Nephron (organoid): ENCODE data around the gene AGRP.

Experiments
- H3K27ac Mint-ChIP-seq, 3 experiments: 2 replicates each; pipeline ENCODE4 v1.8.0; 2020; ENCODE audit warnings: mixed read lengths in 3 of 3, mild to moderate bottlenecking in 2 of 3, moderate library complexity in 1 of 3
- H3K27me3 Mint-ChIP-seq: 2 replicates; pipeline ENCODE4 v1.8.0; 2021; ENCODE audit warnings: low read depth, mild to moderate bottlenecking, moderate library complexity, mixed read lengths
- H3K36me3 Mint-ChIP-seq: 2 replicates; pipeline ENCODE4 v1.8.0; 2020; ENCODE audit warnings: low read depth, mixed read lengths
- H3K4me1 Mint-ChIP-seq: 2 replicates; pipeline ENCODE4 v1.8.0; 2020; ENCODE audit warnings: mixed read lengths
- H3K4me3 Mint-ChIP-seq, 3 experiments: 2 replicates each; pipeline ENCODE4 v1.8.0; 2020; ENCODE audit warnings: mild to moderate bottlenecking in 3 of 3, mixed read lengths in 3 of 3, moderate library complexity in 2 of 3
- H3K9me3 Mint-ChIP-seq: 2 replicates; pipeline ENCODE4 v1.8.0; 2020; ENCODE audit warnings: mixed read lengths
- TF ChIP-seq, protein P1 (sequence below), 3 experiments: fragments of 200-600 bp; sonication (generic); IDR thresholded peaks; one replicate each; pipeline ENCODE4 v1.5.0; 2021; ENCODE audit warnings: antibody characterized with exemption in 3 of 3; ENCODE audit not compliant: unreplicated experiment in 3 of 3

The AGRP gene

DNA sequence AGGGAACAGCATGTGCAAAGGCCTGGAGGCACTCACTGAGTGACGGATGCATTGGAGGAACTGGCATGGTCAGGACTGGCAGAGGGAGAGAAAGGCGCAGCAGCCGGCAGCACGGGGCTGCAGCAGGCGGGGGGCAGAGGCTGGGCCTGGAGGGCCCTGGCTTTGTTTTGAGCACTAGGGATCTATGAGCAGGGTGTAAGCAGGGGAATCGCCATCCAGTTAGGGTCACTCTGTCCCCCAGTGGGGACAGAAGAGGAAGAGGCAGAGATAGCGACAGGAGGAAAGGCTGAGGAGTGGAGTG lies 38.3 kb downstream of the AGRP start:
- Mint-ChIP-seq H3K27ac (peak overlapping the region; percentile 95 to 99 (median 98)), H3K27me3 (no peaks in the 10 kb centered on the region), H3K4me3 (no peak overlapping the region), H3K4me1 (peaks cover 72% of the 10 kb centered on the region), H3K9me3 (no peaks in the 10 kb centered on the region), H3K36me3 (peaks cover 21% of the 10 kb centered on the region)
- TF ChIP-seq, protein P1, sequence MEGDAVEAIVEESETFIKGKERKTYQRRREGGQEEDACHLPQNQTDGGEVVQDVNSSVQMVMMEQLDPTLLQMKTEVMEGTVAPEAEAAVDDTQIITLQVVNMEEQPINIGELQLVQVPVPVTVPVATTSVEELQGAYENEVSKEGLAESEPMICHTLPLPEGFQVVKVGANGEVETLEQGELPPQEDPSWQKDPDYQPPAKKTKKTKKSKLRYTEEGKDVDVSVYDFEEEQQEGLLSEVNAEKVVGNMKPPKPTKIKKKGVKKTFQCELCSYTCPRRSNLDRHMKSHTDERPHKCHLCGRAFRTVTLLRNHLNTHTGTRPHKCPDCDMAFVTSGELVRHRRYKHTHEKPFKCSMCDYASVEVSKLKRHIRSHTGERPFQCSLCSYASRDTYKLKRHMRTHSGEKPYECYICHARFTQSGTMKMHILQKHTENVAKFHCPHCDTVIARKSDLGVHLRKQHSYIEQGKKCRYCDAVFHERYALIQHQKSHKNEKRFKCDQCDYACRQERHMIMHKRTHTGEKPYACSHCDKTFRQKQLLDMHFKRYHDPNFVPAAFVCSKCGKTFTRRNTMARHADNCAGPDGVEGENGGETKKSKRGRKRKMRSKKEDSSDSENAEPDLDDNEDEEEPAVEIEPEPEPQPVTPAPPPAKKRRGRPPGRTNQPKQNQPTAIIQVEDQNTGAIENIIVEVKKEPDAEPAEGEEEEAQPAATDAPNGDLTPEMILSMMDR (IDR thresholded peaks at IDR 0.05; ENCODE audit: unreplicated experiment in 3 of 3), result no peak

DNA sequence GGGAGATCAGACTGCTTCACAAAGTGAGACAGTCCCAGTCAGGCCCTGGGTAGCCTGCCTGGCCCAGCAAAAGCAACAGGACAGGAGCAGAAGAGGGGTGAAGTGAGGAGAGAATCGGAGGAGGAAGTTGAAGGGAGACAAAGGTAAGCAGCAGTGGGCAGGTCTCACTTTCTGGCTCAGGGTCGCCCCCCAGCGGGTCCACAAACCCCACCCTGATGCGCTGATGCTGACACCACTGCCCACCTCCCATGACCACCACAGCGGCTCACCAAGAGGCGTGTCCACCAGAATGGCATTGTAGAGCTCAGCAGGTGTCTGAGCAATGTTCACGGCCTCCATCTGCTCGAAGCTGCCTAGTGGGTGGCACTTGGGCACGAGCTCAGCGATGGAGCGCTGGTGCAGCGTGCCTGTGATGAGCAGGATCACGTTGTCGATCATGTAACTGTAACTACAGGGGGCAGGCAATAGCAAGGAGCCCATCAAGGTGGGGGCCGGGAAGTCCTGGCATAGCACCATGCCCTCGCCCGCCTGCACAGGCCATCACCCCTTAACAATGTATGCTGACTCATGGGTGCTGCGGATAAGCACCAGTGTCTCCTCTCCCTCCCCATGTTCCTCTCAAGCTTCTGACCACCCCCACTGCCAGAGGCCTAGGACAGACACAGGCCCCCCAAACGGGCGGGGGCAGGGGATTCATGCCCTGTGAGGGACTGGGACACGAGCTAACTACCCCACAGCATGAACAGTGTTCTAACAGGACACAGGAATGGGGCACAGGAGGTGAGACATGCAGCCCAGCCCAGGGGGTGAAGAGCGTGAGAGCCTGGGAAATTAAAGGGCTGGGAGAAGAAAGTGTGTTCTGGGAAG lies 38.9 kb downstream of the AGRP start:
- H3K36me3 Mint-ChIP-seq, result peaks cover 19% of the 10 kb centered on the region
- peak overlapping the region in 2 of 3 experiments; percentile 29 to 32 for H3K4me3 Mint-ChIP-seq
- TF ChIP-seq, protein P1 (IDR thresholded peaks at IDR 0.05; ENCODE audit: unreplicated experiment in 3 of 3), result no peak
- peaks cover 66% of the 10 kb centered on the region for H3K4me1 Mint-ChIP-seq
- H3K9me3 Mint-ChIP-seq, result no peaks in the 10 kb centered on the region
- H3K27me3 Mint-ChIP-seq, result no peaks in the 10 kb centered on the region
- H3K27ac Mint-ChIP-seq, result peak overlapping the region; percentile 95 to 99 (median 98)

DNA sequence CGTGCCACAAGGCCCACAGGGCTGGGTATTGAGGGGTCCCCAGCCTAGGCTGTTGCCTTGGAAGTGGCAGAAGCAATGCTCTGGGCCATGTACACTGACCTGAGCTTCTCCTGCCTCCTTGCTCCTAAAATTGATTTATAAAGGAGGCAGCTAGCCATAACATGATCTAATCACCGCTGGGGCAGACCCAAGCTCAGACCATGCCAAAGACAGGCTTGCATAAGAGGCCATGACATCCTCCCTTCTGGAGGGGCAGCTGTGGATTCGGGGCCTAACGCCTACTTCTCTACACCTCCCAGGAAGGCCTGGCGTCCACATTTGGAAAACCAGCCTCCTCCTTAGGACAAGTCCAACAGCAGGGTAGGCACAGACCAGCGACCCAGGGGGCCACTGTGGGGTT lies 40.1 kb downstream of the AGRP start:
- Mint-ChIP-seq H3K27me3 (no peaks in the 10 kb centered on the region), H3K36me3 (peaks cover 21% of the 10 kb centered on the region), H3K4me1 (peaks cover 61% of the 10 kb centered on the region), H3K9me3 (no peaks in the 10 kb centered on the region), H3K4me3 (peak overlapping the region in 1 of 3 experiments; percentile 64), H3K27ac (peak overlapping the region; percentile 26 to 98 (median 92))
- TF ChIP-seq, protein P1 (IDR thresholded peaks at IDR 0.05; ENCODE audit: unreplicated experiment in 3 of 3), result no peak

DNA sequence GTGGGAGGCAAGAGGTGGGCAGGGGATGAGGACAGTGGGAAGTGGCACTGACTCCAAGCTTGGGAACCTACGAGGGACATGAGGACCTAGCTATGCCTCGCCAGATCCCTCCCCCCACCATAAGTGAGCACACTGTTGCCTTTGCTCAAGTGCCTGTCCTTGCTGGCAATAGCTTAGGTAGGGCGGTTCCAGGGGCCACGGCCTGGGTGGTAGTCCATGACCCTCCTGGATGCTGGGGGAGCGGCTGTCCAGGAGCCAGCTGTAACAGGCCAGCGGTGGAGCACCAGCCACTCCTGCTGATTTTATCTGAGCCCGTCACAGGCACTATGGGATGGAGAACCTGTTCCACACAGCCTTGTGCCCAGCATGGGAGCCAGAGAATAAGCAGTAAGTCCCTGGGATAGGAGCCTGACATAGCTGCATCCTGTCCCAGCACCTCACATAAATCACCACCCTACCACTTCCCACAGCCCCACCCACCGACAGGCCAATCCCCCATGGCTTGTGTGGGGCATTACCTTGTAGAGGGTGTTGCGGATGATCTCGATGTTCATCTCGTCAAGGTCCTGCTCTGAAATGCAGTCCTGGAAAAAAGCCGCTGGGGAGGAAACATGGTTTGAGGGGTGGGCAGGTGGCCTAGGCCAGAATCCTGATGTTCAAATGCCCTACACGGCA lies 40.6 kb downstream of the AGRP start:
- Mint-ChIP-seq H3K9me3 (no peaks in the 10 kb centered on the region), H3K27me3 (no peaks in the 10 kb centered on the region), H3K36me3 (peaks cover 24% of the 10 kb centered on the region), H3K4me1 (peaks cover 59% of the 10 kb centered on the region), H3K4me3 (no peak overlapping the region), H3K27ac (peak overlapping the region in 1 of 3 experiments; percentile 98)
- TF ChIP-seq, protein P1 (IDR thresholded peaks at IDR 0.05; ENCODE audit: unreplicated experiment in 3 of 3), result no peak

DNA sequence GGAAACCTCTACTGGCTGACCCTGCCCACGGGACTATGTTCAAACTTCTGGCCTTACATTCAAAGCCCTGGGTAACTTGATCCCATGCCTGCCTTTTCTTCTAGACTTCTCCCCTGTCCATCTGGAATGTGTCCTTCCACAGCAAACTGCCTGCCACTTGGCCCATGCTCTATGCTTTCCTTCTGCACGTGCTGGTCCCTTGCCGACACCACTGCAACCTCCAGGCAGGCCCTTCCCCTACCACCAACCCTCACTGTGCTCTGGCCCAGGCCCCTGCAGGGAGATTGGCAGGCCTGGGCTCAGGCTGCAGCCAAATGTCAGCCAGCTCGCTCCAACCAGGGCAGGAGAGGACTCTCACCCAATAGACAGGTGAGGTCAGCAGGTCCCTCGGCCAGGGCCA lies 41.4 kb downstream of the AGRP start:
- Mint-ChIP-seq H3K36me3 (peaks cover 29% of the 10 kb centered on the region), H3K4me1 (peaks cover 50% of the 10 kb centered on the region), H3K4me3 (no peak overlapping the region)

More for the DNA sequence above, 41.4 kb downstream of the AGRP start:
- Mint-ChIP-seq H3K9me3 (no peaks in the 10 kb centered on the region), H3K27me3 (no peaks in the 10 kb centered on the region), H3K27ac (peak overlapping the region in 2 of 3 experiments; percentile 23 to 53)
- TF ChIP-seq, protein P1 (IDR thresholded peaks at IDR 0.05; ENCODE audit: unreplicated experiment in 3 of 3), result no peak
